Activated T-cell treated with anti-CD3 and anti-CD28 coated beads, Interleukin-2, amount 50 U/mL, for 72 hours (primary cell): ENCODE results near the gene CTXND1. TPM values are rescaled to one million over a fixed set of nuclear protein-coding genes. Genes with fewer than 3 reads are reported as not detected.
A peak's percentile ranks its signal among the peaks of the same experiment; 100 is the strongest.

Experiments used
- ATAC-seq, 2 donors: fragments of 150-1000 bp; cut with Tn5 transposase; replicated peaks in 1 of 2; 2 replicates each; pipeline ENCODE4 v1.10.0; 2021; ENCODE audit warnings: moderate library complexity in 2 of 2, mild to moderate bottlenecking in 1 of 2
- DNase-seq, 2 donors: peaks; one replicate each; pipeline ENCODE4 v3.0.0; 2021 to 2022; ENCODE audit warnings: mixed read lengths in 1 of 2
- H3K27ac Mint-ChIP-seq: one replicate; pipeline ENCODE4 v1.8.0; 2022; ENCODE audit warnings: mild to moderate bottlenecking, moderate library complexity, mixed read lengths
- H3K27me3 Mint-ChIP-seq: one replicate; pipeline ENCODE4 v1.8.0; 2022; ENCODE audit warnings: low read depth, mixed read lengths
- H3K36me3 Mint-ChIP-seq, 2 donors: one replicate each; pipeline ENCODE4 v1.8.0; 2022; ENCODE audit warnings: mixed read lengths in 2 of 2, mild to moderate bottlenecking in 1 of 2; ENCODE audit not compliant: insufficient read depth in 2 of 2
- H3K4me1 Mint-ChIP-seq: one replicate; pipeline ENCODE4 v1.8.0; 2022; ENCODE audit warnings: low read depth, mixed read lengths
- H3K4me3 Mint-ChIP-seq, 2 donors: one replicate each; pipeline ENCODE4 v1.8.0; 2022; ENCODE audit warnings: mild to moderate bottlenecking in 2 of 2, mixed read lengths in 2 of 2, moderate library complexity in 2 of 2
- H3K9me3 Mint-ChIP-seq, 2 donors: one replicate each; pipeline ENCODE4 v1.8.0; 2022; ENCODE audit warnings: mixed read lengths in 2 of 2
- total RNA-seq, 2 donors: library from RNA; stranded (reverse); gene quantifications; one replicate each; pipeline ENCODE4 v1.2.3, GENCODE V29; 2022

Gene CTXND1
- total RNA-seq, 2 donors from 2014 or later, result not detected

GRCh38 chr15:80247320-80247719 lies 4.7 kb downstream of the CTXND1 start:
- H3K4me1 Mint-ChIP-seq, result no peaks in the 10 kb centered on the region
- H3K4me3 Mint-ChIP-seq, result no peak overlapping the region
- no peak for DNase-seq
- peaks cover 88% of the 10 kb centered on the region for H3K27me3 Mint-ChIP-seq
- H3K27ac Mint-ChIP-seq, result no peak overlapping the region
- no peak for ATAC-seq
- no peaks in the 10 kb centered on the region for H3K9me3 Mint-ChIP-seq
- H3K36me3 Mint-ChIP-seq, result peaks cover 0 to 2% of the 10 kb centered on the region in 2 donors

DNA sequence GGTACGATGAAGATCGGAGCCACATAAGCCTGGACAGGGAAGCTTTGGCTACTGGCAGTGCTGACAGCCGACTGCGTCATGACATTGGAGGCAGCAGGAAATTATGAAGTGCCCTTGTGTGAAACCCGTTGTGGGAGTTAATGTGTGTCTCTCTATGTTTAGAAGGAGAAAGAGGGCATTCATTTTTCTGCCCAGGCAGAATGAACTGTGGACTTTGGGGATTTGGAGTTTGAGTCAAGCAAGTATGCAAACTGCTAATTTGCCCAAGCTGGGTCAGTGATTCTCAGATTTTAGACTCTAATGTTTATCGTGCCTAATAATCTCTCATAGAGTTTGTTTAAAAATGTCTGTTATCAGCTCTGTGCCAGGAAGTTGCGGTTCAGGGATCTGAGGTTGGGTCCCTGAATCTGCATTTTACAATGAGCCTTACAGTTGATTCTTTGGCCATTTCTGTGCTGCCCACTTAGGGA lies 5.6 kb downstream of the CTXND1 start:
- Mint-ChIP-seq H3K27me3 (peaks cover 93% of the 10 kb centered on the region), H3K4me1 (peaks cover 5% of the 10 kb centered on the region), H3K4me3 (no peak overlapping the region), H3K36me3 (peaks cover 0 to 2% of the 10 kb centered on the region in 2 donors), H3K9me3 (no peaks in the 10 kb centered on the region), H3K27ac (no peak overlapping the region)
- DNase-seq (no peak), ATAC-seq (no peak)

DNA sequence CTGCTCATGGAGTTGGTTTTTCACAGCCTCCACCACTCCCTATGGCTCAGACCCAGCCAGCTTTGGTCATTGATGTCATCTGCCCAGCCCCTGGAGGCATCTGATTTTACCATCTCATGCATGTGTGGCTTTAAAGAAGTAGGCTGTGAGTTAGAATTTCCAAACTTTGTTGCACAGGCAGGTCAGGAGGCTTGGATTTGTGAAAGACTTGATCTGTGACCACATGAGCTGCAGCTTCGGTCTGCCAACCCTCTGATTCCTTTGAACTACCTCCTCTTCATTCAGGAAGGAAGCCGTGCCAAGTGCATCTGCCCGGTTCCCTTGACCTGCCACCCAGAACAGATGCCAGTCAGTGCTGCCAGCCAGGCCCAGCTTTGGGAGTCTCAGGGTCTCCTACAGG lies 9.2 kb downstream of the CTXND1 start:
- ATAC-seq (no peak), DNase-seq (no peak)
- peaks cover 6% of the 10 kb centered on the region for H3K4me1 Mint-ChIP-seq
- no peaks in the 10 kb centered on the region for H3K36me3 Mint-ChIP-seq
- peaks cover 70% of the 10 kb centered on the region for H3K27me3 Mint-ChIP-seq
- no peak overlapping the region for H3K27ac Mint-ChIP-seq
- H3K4me3 Mint-ChIP-seq, result no peak overlapping the region
- H3K9me3 Mint-ChIP-seq, result no peaks in the 10 kb centered on the region

DNA sequence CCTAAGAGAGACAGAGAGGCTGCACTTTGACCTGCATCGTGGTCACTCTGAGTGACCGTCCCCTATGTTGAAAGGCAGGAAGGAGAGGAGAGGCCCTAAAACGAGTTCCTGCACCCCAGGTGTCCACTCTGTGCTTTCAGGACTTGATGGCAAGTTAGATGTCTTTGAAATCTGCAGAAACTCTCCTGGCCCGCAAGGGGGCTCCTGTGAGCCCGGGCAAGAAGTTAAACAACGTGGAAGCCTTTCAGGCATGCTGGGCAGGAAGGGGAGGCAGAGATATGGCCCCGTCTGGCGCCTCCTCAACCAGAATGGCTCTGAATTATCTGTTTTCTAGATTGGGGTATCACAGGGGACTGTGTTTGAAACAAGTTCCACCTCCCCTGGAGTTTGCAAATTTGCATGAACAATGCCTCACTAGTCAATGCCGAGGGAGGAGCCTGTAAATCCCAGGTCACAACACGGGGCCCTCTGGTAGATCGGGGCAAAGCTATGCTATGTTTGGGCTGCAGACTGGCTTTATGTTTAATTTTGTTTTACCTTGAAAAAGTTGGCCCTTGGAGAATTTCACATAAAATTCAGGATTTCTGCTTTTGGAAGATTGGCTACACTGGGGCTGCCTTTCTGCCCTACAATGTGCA lies 9.8 kb downstream of the CTXND1 start:
- DNase-seq (peak; percentile 4 to 23), ATAC-seq (no peak)
- Mint-ChIP-seq H3K36me3 (no peaks in the 10 kb centered on the region), H3K4me1 (peaks cover 6% of the 10 kb centered on the region), H3K9me3 (no peaks in the 10 kb centered on the region), H3K27me3 (peaks cover 68% of the 10 kb centered on the region), H3K4me3 (no peak overlapping the region), H3K27ac (no peak overlapping the region)

- Mint-ChIP-seq H3K27ac (no peak overlapping the region), H3K4me3 (no peak overlapping the region), H3K9me3 (no peaks in the 10 kb centered on the region), H3K27me3 (peaks cover 60% of the 10 kb centered on the region), H3K4me1 (peaks cover 6% of the 10 kb centered on the region), H3K36me3 (no peaks in the 10 kb centered on the region)
- ATAC-seq, result no peak
- no peak for DNase-seq
Observed at GRCh38 chr15:80241508-80241907, 10.5 kb downstream of the CTXND1 start.

GRCh38 chr15:80240276-80240675 lies 11.7 kb downstream of the CTXND1 start:
- Mint-ChIP-seq H3K27me3 (peaks cover 59% of the 10 kb centered on the region), H3K27ac (no peak overlapping the region), H3K4me3 (no peak overlapping the region), H3K36me3 (no peaks in the 10 kb centered on the region), H3K4me1 (peaks cover 6% of the 10 kb centered on the region), H3K9me3 (no peaks in the 10 kb centered on the region)
- ATAC-seq (no peak), DNase-seq (no peak)

DNA sequence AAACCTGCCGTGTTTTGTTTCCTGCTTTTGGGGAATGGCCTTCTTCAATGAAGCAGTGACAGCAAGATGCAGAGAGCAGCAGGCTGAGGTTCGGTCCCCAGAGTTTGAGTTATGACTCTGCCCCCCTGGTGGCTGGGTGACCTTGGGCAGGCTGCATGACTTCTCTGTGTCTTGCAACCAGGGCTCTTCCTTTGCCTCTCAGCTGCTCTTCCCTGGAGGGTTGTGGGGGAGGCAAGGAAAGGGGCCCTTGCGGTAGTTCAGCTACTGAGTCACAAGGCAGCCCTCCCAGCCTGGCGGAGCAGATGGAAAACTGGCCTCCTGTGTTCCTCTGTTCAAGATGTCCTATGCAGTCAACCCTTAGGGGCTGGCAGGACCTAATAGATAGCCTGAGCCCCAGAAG lies 17.1 kb downstream of the CTXND1 start:
- Mint-ChIP-seq H3K4me1 (no peaks in the 10 kb centered on the region), H3K4me3 (no peak overlapping the region), H3K9me3 (no peaks in the 10 kb centered on the region), H3K36me3 (no peaks in the 10 kb centered on the region), H3K27ac (no peak overlapping the region), H3K27me3 (peaks cover 31% of the 10 kb centered on the region)
- ATAC-seq (no peak), DNase-seq (peak; percentile 32 to 45)

- H3K9me3 Mint-ChIP-seq, result no peaks in the 10 kb centered on the region
- H3K4me1 Mint-ChIP-seq, result no peaks in the 10 kb centered on the region
- DNase-seq (no peak), ATAC-seq (no peak)
- peaks cover 35% of the 10 kb centered on the region for H3K27me3 Mint-ChIP-seq
- H3K27ac Mint-ChIP-seq, result no peak overlapping the region
- no peak overlapping the region for H3K4me3 Mint-ChIP-seq
- H3K36me3 Mint-ChIP-seq, result no peaks in the 10 kb centered on the region
Observed at GRCh38 chr15:80233581-80233980, 18.4 kb downstream of the CTXND1 start.

DNA sequence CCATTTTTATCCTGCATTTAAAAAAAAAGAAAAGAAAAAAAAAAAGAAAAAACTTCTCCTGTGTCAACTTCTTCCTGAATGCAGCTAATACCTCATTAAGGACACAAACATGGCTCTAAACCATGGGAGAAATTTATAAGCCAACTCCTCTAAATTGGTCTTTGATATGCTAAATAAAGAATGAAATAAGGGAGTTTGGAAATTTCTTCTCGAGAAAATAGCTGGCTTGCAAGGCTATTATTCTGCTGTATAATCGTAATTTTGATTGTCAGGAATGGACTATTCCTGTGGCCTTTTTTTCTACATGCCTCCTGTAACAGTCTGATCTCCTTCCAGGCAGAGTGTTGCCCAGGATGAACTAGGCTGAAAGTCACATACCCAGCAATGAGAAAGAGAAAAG lies 20.6 kb downstream of the CTXND1 start:
- peaks cover 55% of the 10 kb centered on the region for H3K27me3 Mint-ChIP-seq
- H3K4me1 Mint-ChIP-seq, result no peaks in the 10 kb centered on the region
- H3K4me3 Mint-ChIP-seq, result no peak overlapping the region
- H3K36me3 Mint-ChIP-seq, result no peaks in the 10 kb centered on the region
- DNase-seq (no peak), ATAC-seq (no peak)
- no peak overlapping the region for H3K27ac Mint-ChIP-seq
- H3K9me3 Mint-ChIP-seq, result no peaks in the 10 kb centered on the region

- Mint-ChIP-seq H3K36me3 (no peaks in the 10 kb centered on the region), H3K9me3 (no peaks in the 10 kb centered on the region), H3K27me3 (peaks cover 55% of the 10 kb centered on the region), H3K4me1 (no peaks in the 10 kb centered on the region), H3K4me3 (no peak overlapping the region), H3K27ac (no peak overlapping the region)
- ATAC-seq (no peak), DNase-seq (no peak)
Observed at GRCh38 chr15:80228959-80229610, 22.9 kb downstream of the CTXND1 start.

DNA sequence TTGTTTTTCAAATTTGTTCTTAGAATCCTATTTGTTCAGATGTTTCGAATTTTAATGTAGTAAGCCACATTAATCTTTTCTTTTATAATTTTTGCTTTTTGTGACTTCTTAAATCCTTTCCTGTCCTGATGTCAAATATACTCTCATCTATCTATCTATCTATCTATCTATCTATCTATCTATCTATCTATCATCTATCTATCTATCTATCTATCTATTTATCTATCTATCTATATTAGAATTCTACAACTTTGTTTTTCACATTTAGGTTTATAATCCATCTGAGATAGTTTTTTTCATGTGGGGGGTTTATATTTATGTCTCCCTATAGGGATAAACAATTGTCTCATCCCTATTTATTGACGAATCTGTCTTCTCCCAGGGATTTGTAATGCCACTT lies 32.1 kb downstream of the CTXND1 start:
- Mint-ChIP-seq H3K36me3 (no peaks in the 10 kb centered on the region), H3K27me3 (peaks cover 12% of the 10 kb centered on the region), H3K27ac (no peak overlapping the region), H3K4me1 (no peaks in the 10 kb centered on the region), H3K9me3 (no peaks in the 10 kb centered on the region), H3K4me3 (no peak overlapping the region)
- ATAC-seq, result no peak
- DNase-seq, result no peak

DNA sequence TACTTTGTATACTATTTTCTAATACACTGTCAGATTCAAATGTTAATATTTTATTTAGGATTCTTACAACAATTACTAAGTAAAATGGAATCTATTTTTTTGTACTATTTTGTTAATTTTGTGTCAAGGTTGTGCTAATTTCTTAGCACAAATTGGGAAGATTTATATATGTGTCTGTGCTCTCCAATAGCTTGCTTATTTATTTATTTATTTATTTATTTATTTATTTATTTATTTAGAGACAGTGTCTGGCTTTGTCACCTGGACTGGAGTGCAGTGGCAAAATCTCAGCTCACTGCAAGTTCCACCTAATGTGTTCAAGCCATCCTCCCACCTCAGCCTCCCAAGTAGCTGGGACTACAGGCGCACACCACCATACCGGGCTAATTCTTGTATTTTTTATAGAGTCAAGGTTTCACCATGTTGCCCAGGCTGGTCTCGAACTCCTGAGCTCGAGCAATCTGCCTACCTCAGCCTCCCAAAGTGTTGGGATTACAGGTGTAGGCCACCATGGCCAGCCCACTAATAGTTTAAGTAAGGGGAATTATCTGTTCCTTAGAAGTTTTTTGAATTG lies 34.6 kb downstream of the CTXND1 start:
- Mint-ChIP-seq H3K4me3 (no peak overlapping the region), H3K27ac (no peak overlapping the region)

DNA sequence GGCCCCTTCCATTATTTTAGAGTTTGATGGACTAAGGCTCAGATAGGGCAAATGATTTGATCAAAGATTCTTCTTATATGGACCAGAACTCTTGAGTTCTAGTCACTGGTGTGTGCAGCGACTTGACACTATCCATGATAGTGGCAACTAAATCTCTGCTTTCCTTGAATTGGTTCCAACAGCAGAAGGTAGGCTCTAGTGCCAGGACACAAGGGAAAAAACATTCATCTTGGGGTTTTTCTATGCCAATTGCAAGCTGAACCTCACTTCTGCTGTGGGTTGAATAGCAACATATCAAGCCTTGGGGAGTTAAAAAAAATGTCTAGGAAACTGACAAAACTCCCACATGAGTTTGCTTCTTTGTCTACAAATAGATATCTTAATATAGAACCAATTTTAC lies 35.1 kb downstream of the CTXND1 start:
- H3K4me3 Mint-ChIP-seq, result no peak overlapping the region
- H3K36me3 Mint-ChIP-seq, result no peaks in the 10 kb centered on the region
- H3K27me3 Mint-ChIP-seq, result peaks cover 17% of the 10 kb centered on the region
- H3K4me1 Mint-ChIP-seq, result no peaks in the 10 kb centered on the region
- ATAC-seq (no peak), DNase-seq (no peak)
- H3K27ac Mint-ChIP-seq, result no peak overlapping the region
- H3K9me3 Mint-ChIP-seq, result no peaks in the 10 kb centered on the region

More for the DNA sequence above, 34.6 kb downstream of the CTXND1 start:
- Mint-ChIP-seq H3K27me3 (peaks cover 15% of the 10 kb centered on the region), H3K36me3 (no peaks in the 10 kb centered on the region), H3K4me1 (no peaks in the 10 kb centered on the region), H3K9me3 (no peaks in the 10 kb centered on the region)
- DNase-seq (no peak), ATAC-seq (no peak)
